ENCODE measurements around the gene ANO1.

Gene ANO1

GRCh38 chr11:70076461-70076931 is 1.6 kb upstream of the ANO1 start:
- Histone ChIP-seq H3K9me2 (replicated peaks; ENCODE audit: insufficient read depth, low read length) (no peaks in the 10 kb centered on the region), H4K20me1 (ENCODE audit: low read depth, low read length) (no peaks in the 10 kb centered on the region), H3K9ac (ENCODE audit: low read length) (no peak overlapping the region), H3K9me3 (ENCODE audit: insufficient read depth, low read length) (no peaks in the 10 kb centered on the region), H3K27me3 (ENCODE audit: low read length) (no peaks in the 10 kb centered on the region), H3K27ac (ENCODE audit: low read depth, low read length) (no peak overlapping the region), H3K79me2 (ENCODE audit: insufficient read depth, low read length) (no peaks in the 10 kb centered on the region), H3K36me3 (ENCODE audit: low read length) (no peaks in the 10 kb centered on the region), H2AFZ (ENCODE audit: low read depth, low read length, severe bottlenecking) (no peak overlapping the region), H3K4me2 (ENCODE audit: low read depth, low read length, poor library complexity, severe bottlenecking) (no peak overlapping the region), H3F3A (ENCODE audit: insufficient read depth) (no peaks in the 10 kb centered on the region), H3K4me3 (ENCODE audit: insufficient read depth, low read length, poor library complexity, severe bottlenecking) (no peak overlapping the region)
- TF ChIP-seq EZH2phosphoT487 (conservative IDR thresholded peaks at IDR 0.05; ENCODE audit: low read length) (no peak), CTCF (IDR thresholded peaks at IDR 0.05; ENCODE audit: insufficient read depth, low read length, poor library complexity, severe bottlenecking) (no peak)

GRCh38 chr11:70077411-70078094 is 564 bp upstream of the ANO1 start:
- no peaks in the 10 kb centered on the region for H3K27me3 ChIP-seq (ENCODE audit: low read length)
- no peak overlapping the region for H3K4me2 ChIP-seq (ENCODE audit: low read depth, low read length, poor library complexity, severe bottlenecking)
- no peaks in the 10 kb centered on the region for H3K9me3 ChIP-seq (ENCODE audit: insufficient read depth, low read length)
- no peak overlapping the region for H2AFZ ChIP-seq (ENCODE audit: low read depth, low read length, severe bottlenecking)
- H3K9ac ChIP-seq (ENCODE audit: low read length) = no peak overlapping the region
- no peaks in the 10 kb centered on the region for H3F3A ChIP-seq (ENCODE audit: insufficient read depth)
- TF ChIP-seq CTCF (IDR thresholded peaks at IDR 0.05; ENCODE audit: insufficient read depth, low read length, poor library complexity, severe bottlenecking) (no peak), EZH2phosphoT487 (conservative IDR thresholded peaks at IDR 0.05; ENCODE audit: low read length) (no peak)
- H3K79me2 ChIP-seq (ENCODE audit: insufficient read depth, low read length) = no peaks in the 10 kb centered on the region
- no peaks in the 10 kb centered on the region for H3K9me2 ChIP-seq (replicated peaks; ENCODE audit: insufficient read depth, low read length)
- no peaks in the 10 kb centered on the region for H4K20me1 ChIP-seq (ENCODE audit: low read depth, low read length)
- H3K36me3 ChIP-seq (ENCODE audit: low read length) = no peaks in the 10 kb centered on the region
- no peak overlapping the region for H3K4me3 ChIP-seq (ENCODE audit: insufficient read depth, low read length, poor library complexity, severe bottlenecking)
- H3K27ac ChIP-seq (ENCODE audit: low read depth, low read length) = no peak overlapping the region

GRCh38 chr11:70078781-70079616 is 882 bp downstream of the ANO1 start:
- Histone ChIP-seq H4K20me1 (ENCODE audit: low read depth, low read length) (no peaks in the 10 kb centered on the region), H3K9ac (ENCODE audit: low read length) (no peak overlapping the region), H3K79me2 (ENCODE audit: insufficient read depth, low read length) (no peaks in the 10 kb centered on the region), H2AFZ (ENCODE audit: low read depth, low read length, severe bottlenecking) (no peak overlapping the region), H3K4me2 (ENCODE audit: low read depth, low read length, poor library complexity, severe bottlenecking) (no peak overlapping the region), H3K9me3 (ENCODE audit: insufficient read depth, low read length) (no peaks in the 10 kb centered on the region), H3K27ac (ENCODE audit: low read depth, low read length) (no peak overlapping the region), H3F3A (ENCODE audit: insufficient read depth) (no peaks in the 10 kb centered on the region), H3K4me3 (ENCODE audit: insufficient read depth, low read length, poor library complexity, severe bottlenecking) (no peak overlapping the region), H3K27me3 (ENCODE audit: low read length) (no peaks in the 10 kb centered on the region), H3K36me3 (ENCODE audit: low read length) (no peaks in the 10 kb centered on the region), H3K9me2 (replicated peaks; ENCODE audit: insufficient read depth, low read length) (no peaks in the 10 kb centered on the region)
- TF ChIP-seq EZH2phosphoT487 (conservative IDR thresholded peaks at IDR 0.05; ENCODE audit: low read length) = no peak
- no peak for TF ChIP-seq CTCF (IDR thresholded peaks at IDR 0.05; ENCODE audit: insufficient read depth, low read length, poor library complexity, severe bottlenecking)

All from SU-DHL-6 (cell line).